Measurements from ENCODE around the gene SGF29.

GRCh38 chr16:28616636-28617035, 62.9 kb downstream of the SGF29 start:
- TF ChIP-seq MAFK (IDR thresholded peaks at IDR 0.05; ENCODE audit: low read depth, low read length) (no peak), CTCF (IDR thresholded peaks at IDR 0.05; ENCODE audit: control extremely low read depth in 1 of 3, insufficient read depth in 1 of 3, low read depth in 1 of 3, low read length in 3 of 3) (no peak), BCL11A (IDR thresholded peaks at IDR 0.05; ENCODE audit: low read depth in 2 of 2, low read length in 2 of 2) (no peak), MAX (IDR thresholded peaks at IDR 0.05) (no peak), YY1 (IDR thresholded peaks at IDR 0.05; ENCODE audit: low read depth, low read length) (no peak), CEBPB (IDR thresholded peaks at IDR 0.05; ENCODE audit: low read depth, low read length) (no peak), EP300 (IDR thresholded peaks at IDR 0.05; ENCODE audit: borderline replicate concordance in 1 of 2, low read depth in 2 of 2, low read length in 2 of 2) (no peak), TBP (IDR thresholded peaks at IDR 0.05; ENCODE audit: low read depth, low read length) (no peak), POLR2A (IDR thresholded peaks at IDR 0.05; ENCODE audit: control extremely low read depth in 1 of 2, low read depth in 2 of 2, low read length in 2 of 2) (no peak), EZH2 (IDR thresholded peaks at IDR 0.05; ENCODE audit: low read depth, low read length, severe bottlenecking) (no peak), JUN (IDR thresholded peaks at IDR 0.05; ENCODE audit: low read depth, low read length) (no peak), RXRA (IDR thresholded peaks at IDR 0.05; ENCODE audit: insufficient read depth, low read depth, low read length) (no peak), SP2 (IDR thresholded peaks at IDR 0.05; ENCODE audit: low read length) (no peak)

Measured in H1 (cell line).